OCI-LY3 (cell line): Measurements from ENCODE around the gene PPP2R2B.

ENCODE experiments used
- EZH2phosphoT487 ChIP-seq: fragments of 200-600 bp; shearing (Covaris generic); IDR thresholded peaks from 2 replicates; pipeline ENCODE4 v1.6.1; 2018; ENCODE audit warnings: antibody characterized with exemption, mixed run types, low read depth
- TF ChIP-seq, protein P1 (sequence below): fragments of 200-600, 300-600 bp; sonication (generic); IDR thresholded peaks from 2 replicates; pipeline ENCODE4 v1.5.1; 2014; ENCODE audit warnings: antibody characterized with exemption, low read length, low read depth

DNA sequence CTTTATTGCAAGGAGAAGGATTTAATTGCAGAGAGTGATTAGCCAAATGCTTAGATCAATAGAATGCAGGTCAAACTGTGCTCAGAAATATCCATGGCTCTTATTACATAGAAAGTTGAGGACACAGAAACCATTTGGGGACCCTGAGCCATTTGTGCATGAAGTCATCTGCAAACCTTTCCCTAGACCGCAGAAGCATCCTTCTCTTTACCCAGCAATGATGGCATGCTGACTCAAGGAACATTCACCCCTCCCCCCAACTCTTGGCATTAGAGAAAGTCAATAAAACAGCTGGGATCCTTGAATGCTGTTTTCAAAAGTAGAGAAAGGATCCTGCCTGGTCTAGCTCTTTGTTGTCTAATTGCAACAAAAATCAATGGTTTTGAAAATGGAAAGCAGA, 73.5 kb downstream of the PPP2R2B start:
- no peak for TF ChIP-seq EZH2phosphoT487
- TF ChIP-seq, protein P1, sequence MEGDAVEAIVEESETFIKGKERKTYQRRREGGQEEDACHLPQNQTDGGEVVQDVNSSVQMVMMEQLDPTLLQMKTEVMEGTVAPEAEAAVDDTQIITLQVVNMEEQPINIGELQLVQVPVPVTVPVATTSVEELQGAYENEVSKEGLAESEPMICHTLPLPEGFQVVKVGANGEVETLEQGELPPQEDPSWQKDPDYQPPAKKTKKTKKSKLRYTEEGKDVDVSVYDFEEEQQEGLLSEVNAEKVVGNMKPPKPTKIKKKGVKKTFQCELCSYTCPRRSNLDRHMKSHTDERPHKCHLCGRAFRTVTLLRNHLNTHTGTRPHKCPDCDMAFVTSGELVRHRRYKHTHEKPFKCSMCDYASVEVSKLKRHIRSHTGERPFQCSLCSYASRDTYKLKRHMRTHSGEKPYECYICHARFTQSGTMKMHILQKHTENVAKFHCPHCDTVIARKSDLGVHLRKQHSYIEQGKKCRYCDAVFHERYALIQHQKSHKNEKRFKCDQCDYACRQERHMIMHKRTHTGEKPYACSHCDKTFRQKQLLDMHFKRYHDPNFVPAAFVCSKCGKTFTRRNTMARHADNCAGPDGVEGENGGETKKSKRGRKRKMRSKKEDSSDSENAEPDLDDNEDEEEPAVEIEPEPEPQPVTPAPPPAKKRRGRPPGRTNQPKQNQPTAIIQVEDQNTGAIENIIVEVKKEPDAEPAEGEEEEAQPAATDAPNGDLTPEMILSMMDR: no peak
